Breast epithelium (tissue), 3 donors: Measurements from ENCODE around the gene KRTAP2-4.

ENCODE experiments used
- CTCF ChIP-seq, 3 donors: fragments of 450-650 bp; IDR thresholded peaks; one replicate each; pipeline ENCODE4 v1.5.1; 2016 to 2017; ENCODE audit warnings: antibody characterized with exemption in 3 of 3, mild to moderate bottlenecking in 3 of 3, moderate library complexity in 3 of 3
- POLR2A ChIP-seq: fragments of 450-650 bp; IDR thresholded peaks from one replicate; pipeline ENCODE4 v1.6.1; 2016; ENCODE audit warnings: antibody characterized with exemption, mild to moderate bottlenecking, moderate library complexity
- POLR2AphosphoS5 ChIP-seq, 3 donors: sonication (generic); formaldehyde crosslinking; IDR thresholded peaks; one replicate each; pipeline ENCODE4 v1.6.1; 2017; ENCODE audit warnings: antibody characterized with exemption in 3 of 3

- TF ChIP-seq CTCF (IDR thresholded peaks at IDR 0.05): no peak
- TF ChIP-seq POLR2A: no peak
- TF ChIP-seq POLR2AphosphoS5 (IDR thresholded peaks at IDR 0.05): no peak
Measured at GRCh38 chr17:41076788-41077187, 11.1 kb upstream of the KRTAP2-4 start.
